Measurements from ENCODE around the gene HDAC9.

HDAC9 gene

GRCh38 chr7:18521236-18521589, 25.7 kb downstream of the HDAC9 start:
- FAIRE-seq (no peak), DNase-seq (ENCODE audit: insufficient read length, low spot score) (no peak)

GRCh38 chr7:18521945-18522566, 26.5 kb downstream of the HDAC9 start:
- DNase-seq (ENCODE audit: insufficient read length, low spot score), result no peak
- FAIRE-seq, result peak; percentile 88

- FAIRE-seq (no peak), DNase-seq (ENCODE audit: insufficient read length, low spot score) (no peak)
Observed at GRCh38 chr7:18524248-18524647, 28.7 kb downstream of the HDAC9 start.

- FAIRE-seq, result no peak
- DNase-seq (ENCODE audit: insufficient read length, low spot score), result no peak
Observed at GRCh38 chr7:18526368-18526878, 30.9 kb downstream of the HDAC9 start.

GRCh38 chr7:18529239-18529638, 33.7 kb downstream of the HDAC9 start:
- FAIRE-seq, result no peak
- DNase-seq (ENCODE audit: insufficient read length, low spot score), result no peak

GRCh38 chr7:18530224-18531179, 35.0 kb downstream of the HDAC9 start:
- no peak for DNase-seq (ENCODE audit: insufficient read length, low spot score)
- peak; percentile 47 for FAIRE-seq

- DNase-seq (ENCODE audit: insufficient read length, low spot score) (no peak), FAIRE-seq (peak; percentile 60)
Observed at GRCh38 chr7:18531539-18531938, 36.0 kb downstream of the HDAC9 start.

- peak; percentile 60 for FAIRE-seq
- no peak for DNase-seq (ENCODE audit: insufficient read length, low spot score)
Observed at GRCh38 chr7:18532813-18533212, 37.3 kb downstream of the HDAC9 start.

GRCh38 chr7:18534481-18534880, 38.9 kb downstream of the HDAC9 start:
- DNase-seq (ENCODE audit: insufficient read length, low spot score) (no peak), FAIRE-seq (peak; percentile 58)

- peak; percentile 59 for FAIRE-seq
- DNase-seq (ENCODE audit: insufficient read length, low spot score), result no peak
Observed at GRCh38 chr7:18535810-18536415, 40.4 kb downstream of the HDAC9 start.

GRCh38 chr7:18536486-18536885, 40.9 kb downstream of the HDAC9 start:
- DNase-seq (ENCODE audit: insufficient read length, low spot score), result no peak
- FAIRE-seq, result peak; percentile 45

- DNase-seq (ENCODE audit: insufficient read length, low spot score) (no peak), FAIRE-seq (peak; percentile 79)
Observed at GRCh38 chr7:18538554-18539250, 43.2 kb downstream of the HDAC9 start.

- no peak for DNase-seq (ENCODE audit: insufficient read length, low spot score)
- no peak for FAIRE-seq
Observed at GRCh38 chr7:18540396-18540795, 44.8 kb downstream of the HDAC9 start.

GRCh38 chr7:18541181-18541870, 45.8 kb downstream of the HDAC9 start:
- DNase-seq (ENCODE audit: insufficient read length, low spot score), result no peak
- no peak for FAIRE-seq

- DNase-seq (ENCODE audit: insufficient read length, low spot score) (no peak), FAIRE-seq (peak; percentile 63)
Observed at GRCh38 chr7:18541871-18542212, 46.3 kb downstream of the HDAC9 start.

GRCh38 chr7:18546576-18546975, 51.0 kb downstream of the HDAC9 start:
- DNase-seq (ENCODE audit: insufficient read length, low spot score) (no peak), FAIRE-seq (no peak)

- FAIRE-seq (peak; percentile 59), DNase-seq (ENCODE audit: insufficient read length, low spot score) (no peak)
Observed at GRCh38 chr7:18547509-18548187, 52.1 kb downstream of the HDAC9 start.

- no peak for FAIRE-seq
Observed at GRCh38 chr7:18548534-18548933, 53.0 kb downstream of the HDAC9 start.

GRCh38 chr7:18550574-18550973, 55.0 kb downstream of the HDAC9 start:
- no peak for DNase-seq (ENCODE audit: insufficient read length, low spot score)
- FAIRE-seq, result no peak

More at GRCh38 chr7:18548534-18548933, 53.0 kb downstream of the HDAC9 start:
- no peak for DNase-seq (ENCODE audit: insufficient read length, low spot score)
